Rectal smooth muscle tissue (tissue), 1 donor: ENCODE results near the gene SIRPA.

Experiments
- H3K27ac ChIP-seq: one replicate; pipeline ENCODE4 v1.7.0; 2013; ENCODE audit warnings: low read depth, low read length, inconsistent platforms
- H3K27me3 ChIP-seq: one replicate; pipeline ENCODE4 v1.7.0; 2013; ENCODE audit warnings: low read length; ENCODE audit not compliant: control insufficient read depth, insufficient read depth
- H3K36me3 ChIP-seq: one replicate; pipeline ENCODE4 v1.7.0; 2013; ENCODE audit warnings: low read length; ENCODE audit not compliant: control insufficient read depth, insufficient read depth
- H3K4me1 ChIP-seq: one replicate; pipeline ENCODE4 v1.7.0; 2013; ENCODE audit warnings: low read length; ENCODE audit not compliant: control insufficient read depth, insufficient read depth
- H3K4me3 ChIP-seq: one replicate; pipeline ENCODE4 v1.7.0; 2013; ENCODE audit warnings: low read length
- H3K9ac ChIP-seq: one replicate; pipeline ENCODE4 v1.7.0; 2013; ENCODE audit warnings: low read length

SIRPA gene

DNA sequence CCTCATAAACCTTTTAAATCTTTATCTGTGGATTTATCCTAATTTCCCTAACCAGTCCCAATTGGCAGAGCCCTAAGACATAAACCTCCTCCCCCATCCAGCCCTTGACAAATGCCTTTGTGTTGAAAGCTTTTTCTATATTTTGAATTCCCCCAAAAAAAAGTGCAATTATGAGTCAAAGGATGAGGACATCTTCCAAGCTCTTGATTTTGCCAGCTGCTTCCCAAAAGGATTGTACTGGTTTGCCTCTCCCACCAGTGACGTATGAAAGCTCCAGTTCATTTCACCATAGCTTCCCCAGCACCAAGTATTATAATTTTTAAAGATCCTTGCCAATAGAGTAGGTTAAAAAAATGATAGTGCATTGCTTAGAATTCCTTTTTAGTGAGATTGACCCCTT, 38.9 kb downstream of the SIRPA start:
- no peak overlapping the region for H3K27ac ChIP-seq
- H3K36me3 ChIP-seq, result no peaks in the 10 kb centered on the region
- H3K4me3 ChIP-seq, result no peak overlapping the region
- H3K4me1 ChIP-seq, result peaks cover 4% of the 10 kb centered on the region
- no peaks in the 10 kb centered on the region for H3K27me3 ChIP-seq
- no peak overlapping the region for H3K9ac ChIP-seq

DNA sequence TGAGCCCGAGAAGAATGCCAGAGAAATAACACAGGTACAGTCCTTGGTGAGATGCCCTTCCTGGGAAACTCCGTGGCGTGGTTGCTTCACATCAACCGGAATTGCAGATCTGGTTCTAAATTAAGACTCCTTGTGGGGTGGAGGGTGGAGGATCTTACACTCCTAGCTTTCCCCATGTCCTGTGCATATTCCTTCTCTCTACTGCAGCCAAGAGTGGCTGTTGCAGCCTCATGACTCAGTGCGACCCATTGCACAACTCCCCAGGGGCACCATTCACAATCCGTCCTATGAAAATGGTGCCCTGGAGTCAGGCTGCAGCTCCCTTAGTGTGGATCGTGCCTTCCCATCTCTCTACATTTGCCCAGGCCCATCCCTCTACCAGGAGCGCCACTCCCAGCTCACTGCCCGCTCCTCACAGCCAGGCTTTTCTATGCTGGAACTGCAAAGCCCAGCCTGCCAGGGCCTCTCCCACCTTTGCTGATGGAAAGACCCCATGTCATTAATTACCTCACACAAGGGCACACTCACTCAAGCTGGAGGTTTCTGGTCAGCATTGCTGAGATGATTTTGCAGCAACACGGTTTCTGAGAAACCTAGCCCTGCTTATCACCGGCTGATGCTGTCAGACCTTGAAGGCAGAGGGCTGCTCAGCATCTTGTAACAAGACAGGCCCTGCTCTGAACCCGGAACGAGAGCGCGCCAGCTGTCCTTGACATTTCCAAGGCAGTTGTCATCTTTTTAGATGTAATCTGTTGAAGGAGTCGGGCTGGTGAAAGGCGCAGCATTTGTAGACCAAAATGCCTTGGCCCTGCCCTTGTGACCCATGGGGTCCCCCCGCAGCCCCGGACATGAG, 39.7 kb downstream of the SIRPA start:
- Histone ChIP-seq H3K27ac (peak overlapping the region; percentile 11), H3K4me3 (no peak overlapping the region), H3K36me3 (no peaks in the 10 kb centered on the region), H3K27me3 (no peaks in the 10 kb centered on the region), H3K9ac (no peak overlapping the region), H3K4me1 (peaks cover 4% of the 10 kb centered on the region)

DNA sequence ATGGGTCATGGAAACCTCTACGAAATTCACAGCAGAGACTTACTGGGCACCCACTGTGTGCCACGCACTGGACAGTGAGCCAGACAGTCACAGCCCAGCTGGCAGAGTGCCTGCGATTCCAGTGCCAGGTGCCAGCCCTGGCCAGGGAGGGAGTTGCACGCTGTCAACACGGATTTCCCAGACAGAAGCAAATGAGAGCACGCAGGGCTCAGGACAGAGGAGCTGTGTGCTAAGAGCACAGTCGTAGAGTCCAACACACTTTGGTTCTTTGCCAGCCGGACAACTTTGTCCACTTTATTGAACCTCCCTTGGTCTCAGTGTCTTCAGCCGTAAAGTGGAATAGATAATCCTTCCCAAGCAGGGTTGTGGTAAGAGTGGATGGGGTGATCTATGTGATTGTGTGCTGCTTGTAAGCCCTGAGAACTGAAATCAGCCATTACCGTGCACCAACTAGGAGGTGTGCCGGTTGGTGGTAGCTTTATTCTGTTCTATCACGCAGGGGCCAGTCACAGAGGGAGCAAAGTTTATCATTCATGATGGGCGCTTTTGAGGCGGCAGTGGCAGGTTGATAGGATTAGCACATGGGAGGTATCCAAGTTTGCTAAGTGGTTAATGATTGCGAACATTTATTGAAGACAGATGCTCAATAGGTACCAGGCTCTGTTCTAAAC, 40.6 kb downstream of the SIRPA start:
- H3K27me3 ChIP-seq, result no peaks in the 10 kb centered on the region
- no peak overlapping the region for H3K9ac ChIP-seq
- no peaks in the 10 kb centered on the region for H3K36me3 ChIP-seq
- no peak overlapping the region for H3K4me3 ChIP-seq
- H3K4me1 ChIP-seq, result peaks cover 4% of the 10 kb centered on the region
- no peak overlapping the region for H3K27ac ChIP-seq

DNA sequence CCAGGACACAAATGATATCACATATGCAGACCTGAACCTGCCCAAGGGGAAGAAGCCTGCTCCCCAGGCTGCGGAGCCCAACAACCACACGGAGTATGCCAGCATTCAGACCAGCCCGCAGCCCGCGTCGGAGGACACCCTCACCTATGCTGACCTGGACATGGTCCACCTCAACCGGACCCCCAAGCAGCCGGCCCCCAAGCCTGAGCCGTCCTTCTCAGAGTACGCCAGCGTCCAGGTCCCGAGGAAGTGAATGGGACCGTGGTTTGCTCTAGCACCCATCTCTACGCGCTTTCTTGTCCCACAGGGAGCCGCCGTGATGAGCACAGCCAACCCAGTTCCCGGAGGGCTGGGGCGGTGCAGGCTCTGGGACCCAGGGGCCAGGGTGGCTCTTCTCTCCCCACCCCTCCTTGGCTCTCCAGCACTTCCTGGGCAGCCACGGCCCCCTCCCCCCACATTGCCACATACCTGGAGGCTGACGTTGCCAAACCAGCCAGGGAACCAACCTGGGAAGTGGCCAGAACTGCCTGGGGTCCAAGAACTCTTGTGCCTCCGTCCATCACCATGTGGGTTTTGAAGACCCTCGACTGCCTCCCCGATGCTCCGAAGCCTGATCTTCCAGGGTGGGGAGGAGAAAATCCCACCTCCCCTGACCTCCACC, 42.2 kb downstream of the SIRPA start:
- no peak overlapping the region for H3K9ac ChIP-seq
- no peaks in the 10 kb centered on the region for H3K36me3 ChIP-seq
- H3K27me3 ChIP-seq, result no peaks in the 10 kb centered on the region
- no peak overlapping the region for H3K27ac ChIP-seq
- peaks cover 7% of the 10 kb centered on the region for H3K4me1 ChIP-seq
- H3K4me3 ChIP-seq, result no peak overlapping the region

DNA sequence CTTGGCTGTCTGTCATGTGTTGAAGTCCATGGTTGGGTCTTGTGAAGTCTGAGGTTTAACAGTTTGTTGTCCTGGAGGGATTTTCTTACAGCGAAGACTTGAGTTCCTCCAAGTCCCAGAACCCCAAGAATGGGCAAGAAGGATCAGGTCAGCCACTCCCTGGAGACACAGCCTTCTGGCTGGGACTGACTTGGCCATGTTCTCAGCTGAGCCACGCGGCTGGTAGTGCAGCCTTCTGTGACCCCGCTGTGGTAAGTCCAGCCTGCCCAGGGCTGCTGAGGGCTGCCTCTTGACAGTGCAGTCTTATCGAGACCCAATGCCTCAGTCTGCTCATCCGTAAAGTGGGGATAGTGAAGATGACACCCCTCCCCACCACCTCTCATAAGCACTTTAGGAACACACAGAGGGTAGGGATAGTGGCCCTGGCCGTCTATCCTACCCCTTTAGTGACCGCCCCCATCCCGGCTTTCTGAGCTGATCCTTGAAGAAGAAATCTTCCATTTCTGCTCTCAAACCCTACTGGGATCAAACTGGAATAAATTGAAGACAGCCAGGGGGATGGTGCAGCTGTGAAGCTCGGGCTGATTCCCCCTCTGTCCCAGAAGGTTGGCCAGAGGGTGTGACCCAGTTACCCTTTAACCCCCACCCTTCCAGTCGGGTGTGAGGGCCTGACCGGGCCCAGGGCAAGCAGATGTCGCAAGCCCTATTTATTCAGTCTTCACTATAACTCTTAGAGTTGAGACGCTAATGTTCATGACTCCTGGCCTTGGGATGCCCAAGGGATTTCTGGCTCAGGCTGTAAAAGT, 43.5 kb downstream of the SIRPA start:
- no peaks in the 10 kb centered on the region for H3K27me3 ChIP-seq
- H3K9ac ChIP-seq, result no peak overlapping the region
- H3K4me1 ChIP-seq, result peaks cover 4% of the 10 kb centered on the region
- H3K4me3 ChIP-seq, result no peak overlapping the region
- no peak overlapping the region for H3K27ac ChIP-seq
- no peaks in the 10 kb centered on the region for H3K36me3 ChIP-seq

DNA sequence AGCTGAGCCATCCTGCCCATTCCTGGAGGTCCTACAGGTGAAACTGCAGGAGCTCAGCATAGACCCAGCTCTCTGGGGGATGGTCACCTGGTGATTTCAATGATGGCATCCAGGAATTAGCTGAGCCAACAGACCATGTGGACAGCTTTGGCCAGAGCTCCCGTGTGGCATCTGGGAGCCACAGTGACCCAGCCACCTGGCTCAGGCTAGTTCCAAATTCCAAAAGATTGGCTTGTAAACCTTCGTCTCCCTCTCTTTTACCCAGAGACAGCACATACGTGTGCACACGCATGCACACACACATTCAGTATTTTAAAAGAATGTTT, 44.0 kb downstream of the SIRPA start:
- Histone ChIP-seq H3K27me3 (no peaks in the 10 kb centered on the region), H3K4me3 (no peak overlapping the region), H3K36me3 (no peaks in the 10 kb centered on the region), H3K4me1 (peaks cover 3% of the 10 kb centered on the region), H3K9ac (no peak overlapping the region), H3K27ac (no peak overlapping the region)

DNA sequence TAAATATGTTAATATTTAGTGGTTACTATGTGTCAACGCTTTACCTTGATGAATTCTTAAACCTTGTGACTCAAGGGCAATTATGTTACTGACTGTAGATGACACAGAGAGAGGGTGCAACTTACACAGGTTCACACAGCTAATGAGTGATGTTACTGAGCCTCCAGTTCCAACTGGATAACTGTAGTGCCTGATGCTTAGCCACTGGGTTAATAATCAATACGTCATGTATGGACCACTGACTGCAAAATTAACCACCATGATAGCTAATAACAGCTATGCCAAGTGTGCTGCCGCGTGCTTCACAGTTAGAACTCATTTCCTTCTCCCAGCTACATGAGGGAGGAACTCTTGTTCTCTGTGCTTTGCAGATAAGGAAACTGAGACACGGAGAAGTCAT, 45.4 kb downstream of the SIRPA start:
- H3K27ac ChIP-seq, result no peak overlapping the region
- H3K4me1 ChIP-seq, result peaks cover 3% of the 10 kb centered on the region
- no peaks in the 10 kb centered on the region for H3K36me3 ChIP-seq
- no peak overlapping the region for H3K9ac ChIP-seq
- no peak overlapping the region for H3K4me3 ChIP-seq
- no peaks in the 10 kb centered on the region for H3K27me3 ChIP-seq

DNA sequence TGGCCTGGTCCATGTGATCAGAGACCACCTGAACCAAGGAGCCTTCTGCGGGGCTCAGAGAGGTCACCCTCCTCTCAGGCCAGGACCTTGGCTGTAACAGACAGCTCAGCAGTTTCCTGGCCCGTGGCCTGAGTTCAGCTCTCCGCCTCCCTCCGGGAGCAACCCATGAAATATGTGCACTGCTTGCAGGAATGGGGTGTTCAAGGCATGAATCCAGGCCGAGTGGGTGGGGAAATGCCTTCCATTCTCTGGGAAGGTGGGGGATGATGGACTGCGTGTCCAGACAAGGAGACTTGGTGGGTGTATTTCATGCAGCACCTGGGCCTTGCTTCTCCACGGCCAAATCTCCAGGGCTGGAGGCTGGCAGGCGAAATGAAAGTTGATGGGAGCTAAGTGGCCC, 46.0 kb downstream of the SIRPA start:
- Histone ChIP-seq H3K4me1 (peaks cover 3% of the 10 kb centered on the region), H3K4me3 (no peak overlapping the region), H3K27ac (no peak overlapping the region), H3K9ac (no peak overlapping the region), H3K36me3 (no peaks in the 10 kb centered on the region), H3K27me3 (no peaks in the 10 kb centered on the region)

DNA sequence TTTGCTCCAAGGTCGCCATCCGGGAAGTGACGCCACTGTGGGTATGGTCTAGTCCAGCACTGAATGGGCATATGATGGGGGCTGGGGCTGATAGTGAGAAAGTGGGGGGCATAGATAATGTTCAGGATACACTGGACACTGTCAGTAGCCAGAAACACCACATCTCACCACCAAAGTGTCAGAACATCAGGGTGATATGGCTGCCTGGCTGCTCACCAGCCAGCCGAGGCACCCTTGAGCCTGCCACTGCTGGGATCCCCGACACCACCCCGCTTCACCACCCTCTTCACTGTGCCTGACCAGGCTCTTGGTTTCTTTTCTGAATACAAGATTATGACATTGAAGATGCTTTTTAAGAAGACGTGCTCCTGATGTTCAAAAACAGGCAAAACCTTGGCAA, 46.9 kb downstream of the SIRPA start:
- H3K9ac ChIP-seq, result no peak overlapping the region
- no peak overlapping the region for H3K27ac ChIP-seq
- H3K4me1 ChIP-seq, result peaks cover 3% of the 10 kb centered on the region
- no peaks in the 10 kb centered on the region for H3K36me3 ChIP-seq
- no peak overlapping the region for H3K4me3 ChIP-seq
- H3K27me3 ChIP-seq, result no peaks in the 10 kb centered on the region

DNA sequence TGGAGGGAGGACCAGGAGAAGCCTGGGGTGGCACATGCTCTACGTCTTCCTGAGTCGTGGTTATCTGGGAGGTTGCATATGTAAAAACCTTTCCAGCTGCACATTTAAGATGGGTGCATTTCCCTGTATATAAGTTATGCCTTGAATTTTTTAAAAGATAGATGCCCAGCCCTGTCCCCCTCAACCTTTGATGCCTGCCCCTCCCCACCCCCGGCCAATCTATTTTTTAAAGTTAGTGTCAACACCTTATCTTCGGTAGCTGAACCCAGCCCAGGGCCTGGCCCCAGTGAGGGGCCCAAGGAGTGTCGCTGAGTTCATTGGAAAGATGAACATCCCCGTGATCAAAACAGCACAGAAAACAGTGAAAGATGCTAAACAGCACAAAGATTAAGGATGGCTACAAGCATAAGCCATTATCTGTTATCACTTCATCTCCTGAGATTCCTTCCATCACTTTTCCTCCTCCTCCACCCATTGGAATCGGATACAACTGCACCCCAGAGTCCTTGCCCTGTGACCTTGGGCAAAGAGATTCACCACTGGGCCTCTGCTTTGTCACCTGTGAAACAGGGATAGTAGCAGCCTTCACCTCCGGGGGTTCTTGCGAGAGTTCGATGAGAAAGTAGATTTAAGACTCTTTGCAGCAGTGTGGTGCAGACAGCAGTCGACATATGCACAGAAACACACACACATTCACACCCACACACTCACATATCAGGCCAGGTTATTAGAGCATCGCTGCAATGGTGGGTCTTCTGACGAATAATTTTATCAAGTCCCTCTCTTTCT, 47.5 kb downstream of the SIRPA start:
- H3K27me3 ChIP-seq, result no peaks in the 10 kb centered on the region
- no peak overlapping the region for H3K9ac ChIP-seq
- H3K4me3 ChIP-seq, result no peak overlapping the region
- H3K36me3 ChIP-seq, result no peaks in the 10 kb centered on the region
- H3K27ac ChIP-seq, result no peak overlapping the region
- H3K4me1 ChIP-seq, result peaks cover 7% of the 10 kb centered on the region

DNA sequence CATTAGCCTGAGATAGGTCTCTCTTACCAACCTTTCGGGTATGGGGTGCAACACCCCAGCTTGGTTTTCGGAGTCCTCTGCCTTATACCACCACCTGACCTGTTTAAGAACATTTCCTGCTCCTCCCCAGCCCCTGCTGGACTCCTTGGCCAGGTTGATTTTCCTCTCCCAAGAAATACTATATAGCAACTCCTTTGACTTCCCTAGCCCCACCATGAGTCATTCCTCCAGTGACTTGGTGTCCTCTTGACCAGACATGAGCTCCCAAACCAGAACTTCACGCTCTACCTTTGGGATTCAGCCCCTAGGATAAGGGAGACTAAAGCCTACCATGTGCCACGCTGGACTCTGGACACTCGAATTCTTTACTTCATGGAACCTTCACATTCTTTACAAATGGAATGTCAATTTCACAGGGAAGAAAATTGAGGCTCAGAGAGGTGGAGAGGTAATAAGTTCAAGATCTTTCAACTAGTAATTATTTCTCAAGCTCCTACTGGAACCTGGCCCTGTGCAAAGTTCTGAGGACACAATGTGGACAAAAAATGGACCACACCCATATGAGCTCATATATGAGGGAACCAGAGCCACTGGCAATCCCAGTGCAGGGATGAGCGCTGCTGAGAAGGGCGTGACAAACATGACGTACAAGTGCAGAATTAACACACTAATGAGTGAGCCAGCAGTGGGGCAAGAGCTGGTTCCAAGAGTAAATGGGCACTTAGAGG, 48.2 kb downstream of the SIRPA start:
- Histone ChIP-seq H3K4me3 (no peak overlapping the region), H3K4me1 (peaks cover 7% of the 10 kb centered on the region), H3K27ac (no peak overlapping the region), H3K27me3 (no peaks in the 10 kb centered on the region), H3K9ac (no peak overlapping the region), H3K36me3 (no peaks in the 10 kb centered on the region)
